Thyroid gland (tissue), 4 donors: ENCODE data around the gene CCDC78.

ENCODE experiments used
- POLR2A ChIP-seq, 2 donors: fragments of 450-650 bp; IDR thresholded peaks; one replicate each; pipeline ENCODE4 v1.6.1; 2017; ENCODE audit warnings: antibody characterized with exemption in 2 of 2, mild to moderate bottlenecking in 2 of 2, moderate library complexity in 1 of 2
- TF ChIP-seq, protein P1 (sequence below), 6 experiments: fragments of 200-600 bp in 3 of 6; fragments of 450-650 bp in 3 of 6; sonication (generic) in 3 of 6; IDR thresholded peaks; one replicate each; pipeline ENCODE4 v1.5.1; 2016 to 2019; ENCODE audit warnings: antibody characterized with exemption in 6 of 6, mild to moderate bottlenecking in 2 of 6, inconsistent platforms in 1 of 6, moderate library complexity in 1 of 6

DNA sequence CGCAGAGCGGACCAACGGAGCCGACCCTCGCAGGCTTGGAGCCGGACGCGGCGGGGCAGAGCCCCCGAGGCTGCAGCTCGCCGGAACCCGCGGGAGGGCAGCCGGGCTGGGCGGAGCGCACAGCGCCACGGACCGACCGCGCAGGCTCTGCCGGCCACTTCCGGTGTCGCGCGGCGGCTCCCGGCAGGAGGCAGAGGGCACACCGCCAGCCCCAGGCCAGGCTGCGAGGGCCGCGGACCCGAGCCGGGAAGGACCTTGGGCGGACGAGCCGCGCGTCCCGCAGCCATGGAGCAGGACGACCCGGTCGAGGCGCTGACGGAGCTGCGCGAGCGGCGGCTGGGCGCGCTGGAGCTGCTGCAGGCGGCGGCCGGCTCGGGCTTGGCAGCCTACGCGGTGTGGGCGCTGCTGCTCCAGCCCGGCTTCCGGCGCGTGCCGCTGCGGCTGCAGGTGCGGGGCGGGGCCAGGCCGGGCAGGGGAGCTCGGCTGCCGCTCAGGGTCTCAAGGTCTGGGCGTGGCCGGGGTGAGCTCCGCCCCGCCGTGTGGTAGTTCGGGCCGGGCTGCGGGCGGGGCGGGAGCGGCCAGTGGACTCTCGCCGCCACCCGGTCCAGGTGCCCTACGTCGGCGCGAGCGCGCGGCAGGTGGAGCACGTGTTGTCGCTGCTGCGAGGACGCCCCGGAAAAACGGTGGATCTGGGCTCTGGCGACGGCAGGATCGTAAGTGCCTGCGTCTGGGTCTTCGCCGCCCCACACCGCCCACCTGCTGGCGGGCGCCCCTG is 5.1 kb downstream of the CCDC78 start, which contains the start of gene ANTKMT:
- TF ChIP-seq POLR2A (IDR thresholded peaks at IDR 0.05), result peak; percentile 21 to 77
- TF ChIP-seq, protein P1, sequence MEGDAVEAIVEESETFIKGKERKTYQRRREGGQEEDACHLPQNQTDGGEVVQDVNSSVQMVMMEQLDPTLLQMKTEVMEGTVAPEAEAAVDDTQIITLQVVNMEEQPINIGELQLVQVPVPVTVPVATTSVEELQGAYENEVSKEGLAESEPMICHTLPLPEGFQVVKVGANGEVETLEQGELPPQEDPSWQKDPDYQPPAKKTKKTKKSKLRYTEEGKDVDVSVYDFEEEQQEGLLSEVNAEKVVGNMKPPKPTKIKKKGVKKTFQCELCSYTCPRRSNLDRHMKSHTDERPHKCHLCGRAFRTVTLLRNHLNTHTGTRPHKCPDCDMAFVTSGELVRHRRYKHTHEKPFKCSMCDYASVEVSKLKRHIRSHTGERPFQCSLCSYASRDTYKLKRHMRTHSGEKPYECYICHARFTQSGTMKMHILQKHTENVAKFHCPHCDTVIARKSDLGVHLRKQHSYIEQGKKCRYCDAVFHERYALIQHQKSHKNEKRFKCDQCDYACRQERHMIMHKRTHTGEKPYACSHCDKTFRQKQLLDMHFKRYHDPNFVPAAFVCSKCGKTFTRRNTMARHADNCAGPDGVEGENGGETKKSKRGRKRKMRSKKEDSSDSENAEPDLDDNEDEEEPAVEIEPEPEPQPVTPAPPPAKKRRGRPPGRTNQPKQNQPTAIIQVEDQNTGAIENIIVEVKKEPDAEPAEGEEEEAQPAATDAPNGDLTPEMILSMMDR (IDR thresholded peaks at IDR 0.05), result peak in 2 of 6 experiments; percentile 19 to 36
